SK-N-SH (cell line): ENCODE results near the gene GCNT3. TPM values are rescaled to one million over a fixed set of nuclear protein-coding genes. Genes with fewer than 3 reads are reported as not detected.

Source experiments
- CTCF ChIA-PET: fragments of 300-600, 350-600 bp; formaldehyde crosslinking; extraction: SDS; loops from one replicate; lab custom pipeline; 2021; lab: Yijun Ruan, JAX
- POLR2A ChIA-PET: fragments of 350-600 bp; sonication (Branson Sonifier 250); formaldehyde crosslinking; extraction: SDS; loops from one replicate; lab custom pipeline; 2020; ENCODE audit warnings: antibody characterized with exemption, inconsistent platforms; lab: Yijun Ruan, JAX
- DNase-seq: peaks from one replicate; pipeline ENCODE4 v3.0.0; 2012
- H2AFZ ChIP-seq: fragments of 200-600 bp; sonication (generic); 2 replicates; pipeline ENCODE4 v1.8.1; 2016; ENCODE audit warnings: antibody characterized with exemption, mild to moderate bottlenecking, low read depth
- H3F3A ChIP-seq: fragments of 200-600 bp; sonication (generic); replicated peaks from 2 replicates; pipeline ENCODE3; 2016; ENCODE audit warnings: antibody characterized with exemption, mild to moderate bottlenecking; ENCODE audit not compliant: insufficient read depth
- H3K27ac ChIP-seq, 2 experiments: fragments of 200-500 bp in 1 of 2; fragments of 200-600 bp in 1 of 2; sonication (Bioruptor generic) in 1 of 2; sonication (generic), shearing (Covaris generic) in 1 of 2; 2 replicates each; pipeline versions ENCODE4 v1.5.1 to v1.6.1; 2014 to 2016; ENCODE audit warnings: low read depth in 2 of 2, inconsistent platforms in 1 of 2, low read length in 1 of 2, mild to moderate bottlenecking in 1 of 2, mixed read lengths in 1 of 2
- H3K27me3 ChIP-seq: fragments of 200-600 bp; sonication (generic), shearing (Covaris generic); 2 replicates; pipeline ENCODE4 v1.6.1; 2016; ENCODE audit warnings: mixed run types; ENCODE audit not compliant: insufficient read depth
- H3K36me3 ChIP-seq, 2 experiments: fragments of 200-500 bp in 1 of 2; fragments of 200-600 bp in 1 of 2; sonication (Bioruptor generic) in 1 of 2; sonication (generic) in 1 of 2; replicated peaks in 1 of 2; 2 replicates each; pipeline versions ENCODE3 to v1.5.1; 2014 to 2016; ENCODE audit warnings: low read length in 1 of 2, mild to moderate bottlenecking in 1 of 2; ENCODE audit not compliant: insufficient read depth in 2 of 2, control insufficient read depth in 1 of 2
- H3K4me1 ChIP-seq, 2 experiments: fragments of 200-500 bp in 1 of 2; fragments of 200-600 bp in 1 of 2; sonication (Bioruptor generic) in 1 of 2; sonication (generic), shearing (Covaris generic) in 1 of 2; 2 replicates each; pipeline versions ENCODE4 v1.5.1 to v1.6.1; 2014 to 2016; ENCODE audit warnings: low read depth in 1 of 2, low read length in 1 of 2, mixed run types in 1 of 2; ENCODE audit not compliant: insufficient read depth in 2 of 2, control insufficient read depth in 1 of 2
- H3K4me2 ChIP-seq: fragments of 200-600 bp; sonication (generic), shearing (Covaris generic); 2 replicates; pipeline ENCODE4 v1.6.1; 2017; ENCODE audit warnings: mixed run types
- H3K4me3 ChIP-seq, 2 experiments: fragments of 200-500 bp in 1 of 2; fragments of 200-600 bp in 1 of 2; sonication (Bioruptor generic) in 1 of 2; sonication (generic), shearing (Covaris generic) in 1 of 2; 2 replicates each; pipeline versions ENCODE4 v1.5.1 to v1.8.1; 2014 to 2016; ENCODE audit warnings: low read depth in 2 of 2, inconsistent platforms in 1 of 2, low read length in 1 of 2, mild to moderate bottlenecking in 1 of 2, mixed read lengths in 1 of 2, moderate library complexity in 1 of 2
- H3K79me2 ChIP-seq: fragments of 200-600 bp; sonication (generic); 2 replicates; pipeline ENCODE4 v1.8.1; 2017; ENCODE audit warnings: mild to moderate bottlenecking; ENCODE audit not compliant: insufficient read depth
- H3K9ac ChIP-seq: fragments of 200-600 bp; sonication (generic); 2 replicates; pipeline ENCODE4 v1.6.1; 2017; ENCODE audit warnings: mixed run types
- H3K9me2 ChIP-seq: fragments of 200-600 bp; sonication (generic); 2 replicates; pipeline ENCODE4 v1.6.1; 2017; ENCODE audit warnings: mixed run types
- H3K9me3 ChIP-seq: fragments of 200-600 bp; sonication (generic); 2 replicates; pipeline ENCODE4 v1.6.1; 2017; ENCODE audit warnings: mixed run types, mild to moderate bottlenecking, moderate library complexity
- H4K20me1 ChIP-seq: fragments of 200-600 bp; sonication (generic); 2 replicates; pipeline ENCODE4 v1.6.1; 2017; ENCODE audit warnings: mild to moderate bottlenecking, mixed run types; ENCODE audit not compliant: insufficient read depth
- ELF1 ChIP-seq: IDR thresholded peaks from 2 replicates; pipeline ENCODE4 v1.4.0; 2012
- EP300 ChIP-seq, 2 experiments: IDR thresholded peaks; 2 replicates each; pipeline versions ENCODE4 v1.4.0 to v1.6.1; 2012; ENCODE audit warnings: borderline replicate concordance in 1 of 2, low read depth in 1 of 2, low read length in 1 of 2
- FOXJ3 ChIP-seq: sonication (generic); formaldehyde crosslinking; IDR thresholded peaks from 2 replicates; pipeline ENCODE4 v1.5.1; 2020; ENCODE audit warnings: mild to moderate bottlenecking, missing genetic modification reagents
- MEF2A ChIP-seq: IDR thresholded peaks from 2 replicates; pipeline ENCODE4 v1.4.0; 2012; ENCODE audit warnings: low read depth, borderline replicate concordance
- NRF1 ChIP-seq: IDR thresholded peaks from 2 replicates; pipeline ENCODE4 v1.6.1; 2012; ENCODE audit warnings: low read depth, mild to moderate bottlenecking, low read length
- RAD21 ChIP-seq: IDR thresholded peaks from 2 replicates; pipeline ENCODE4 v1.6.1; 2012; ENCODE audit warnings: mild to moderate bottlenecking, low read length
- RFX5 ChIP-seq: IDR thresholded peaks from 2 replicates; pipeline ENCODE4 v1.6.1; 2012; ENCODE audit warnings: mild to moderate bottlenecking, improper control_type of control experiment, low read length
- SIN3A ChIP-seq: IDR thresholded peaks from 2 replicates; pipeline ENCODE4 v1.6.1; 2012; ENCODE audit warnings: low read depth, mild to moderate bottlenecking, low read length, moderate library complexity, borderline replicate concordance
- TCF12 ChIP-seq: IDR thresholded peaks from 2 replicates; pipeline ENCODE4 v1.4.0; 2012
- USF2 ChIP-seq: fragments of 150-350 bp; IDR thresholded peaks from 2 replicates; pipeline ENCODE4 v1.6.1; 2017; ENCODE audit warnings: antibody characterized with exemption, low read length, low read depth, borderline replicate concordance
- WGBS: methylation state at CpG from one replicate; pipeline ENCODE4 v1.1.6; 2017; ENCODE audit warnings: low lambda C conversion rate; 5-methylcytosine and 5-hydroxymethylcytosine counted together
- polyA plus RNA-seq, 3 experiments: library from polyadenylated mRNA; depleted of rRNA; stranded (reverse); fragments of >200 nt; gene quantifications; 2 replicates each; pipeline ENCODE4 v1.2.3, GENCODE V29; 2012
- TF ChIP-seq, protein P1 (sequence below): IDR thresholded peaks from 2 replicates; pipeline ENCODE4; 2012

GCNT3 gene
- polyA plus RNA-seq, 1 of the 3 experiments (the other 2 are of a cell fraction) = not detected

DNA sequence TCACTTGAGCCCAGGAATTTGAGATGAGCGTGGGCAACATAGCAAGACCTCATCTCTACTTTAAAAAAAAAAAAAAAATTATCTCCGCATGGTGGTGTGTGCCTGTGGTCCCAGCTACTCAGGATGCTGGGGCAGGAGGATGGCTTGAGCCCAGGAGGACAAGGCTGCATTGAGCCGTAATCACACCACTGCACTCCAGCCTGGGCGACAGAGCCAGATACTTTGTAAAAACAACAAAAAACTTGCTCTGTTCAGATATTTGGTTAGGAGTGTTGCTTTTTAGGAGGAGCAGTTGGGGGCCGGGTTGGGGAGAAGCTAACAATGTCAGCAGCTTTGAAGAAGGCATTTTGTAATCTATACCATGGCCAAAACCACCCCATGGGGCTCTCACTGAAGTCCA, 4.1 kb downstream of the GCNT3 start:
- no peaks in the 10 kb centered on the region for H3K9me2 ChIP-seq
- CTCF ChIA-PET = no interaction called here
- peaks cover 23% of the 10 kb centered on the region; the same call in 1 of the 2 replicates for H3K27me3 ChIP-seq
- H3K36me3 ChIP-seq = no peaks in the 10 kb centered on the region
- H3F3A ChIP-seq = no peaks in the 10 kb centered on the region
- H3K4me3 ChIP-seq = no peak overlapping the region
- H2AFZ ChIP-seq = no peak overlapping the region
- no peak overlapping the region for H3K27ac ChIP-seq
- no peaks in the 10 kb centered on the region for H4K20me1 ChIP-seq
- TF ChIP-seq RAD21 (no peak), TCF12 (no peak), ELF1 (no peak), USF2 (no peak)
- H3K4me1 ChIP-seq = no peaks in the 10 kb centered on the region
- no peak overlapping the region for H3K4me2 ChIP-seq
- POLR2A ChIA-PET = no interaction called here
- WGBS = 73% methylated on average over 5 of the region's 5 CpGs
- no peak overlapping the region for H3K9ac ChIP-seq
- DNase-seq = no peak
- no peaks in the 10 kb centered on the region for H3K79me2 ChIP-seq
- no peaks in the 10 kb centered on the region for H3K9me3 ChIP-seq

GRCh38 chr15:59616379-59616778, 4.8 kb downstream of the GCNT3 start:
- CTCF ChIA-PET = interaction anchor here (1.3 kb wide), 1 partner anchor 83 kb away, joined by 5 read pairs; no protein-coding TSS in a partner anchor
- no peaks in the 10 kb centered on the region for H3K4me1 ChIP-seq
- no peaks in the 10 kb centered on the region for H3K79me2 ChIP-seq
- no peak for DNase-seq
- no peak overlapping the region for H3K9ac ChIP-seq
- TF ChIP-seq, protein P1, sequence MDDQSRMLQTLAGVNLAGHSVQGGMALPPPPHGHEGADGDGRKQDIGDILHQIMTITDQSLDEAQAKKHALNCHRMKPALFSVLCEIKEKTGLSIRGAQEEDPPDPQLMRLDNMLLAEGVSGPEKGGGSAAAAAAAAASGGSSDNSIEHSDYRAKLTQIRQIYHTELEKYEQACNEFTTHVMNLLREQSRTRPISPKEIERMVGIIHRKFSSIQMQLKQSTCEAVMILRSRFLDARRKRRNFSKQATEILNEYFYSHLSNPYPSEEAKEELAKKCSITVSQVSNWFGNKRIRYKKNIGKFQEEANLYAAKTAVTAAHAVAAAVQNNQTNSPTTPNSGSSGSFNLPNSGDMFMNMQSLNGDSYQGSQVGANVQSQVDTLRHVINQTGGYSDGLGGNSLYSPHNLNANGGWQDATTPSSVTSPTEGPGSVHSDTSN = no peak
- no peak for TF ChIP-seq TCF12
- TF ChIP-seq EP300 (IDR thresholded peaks at IDR 0.05; ENCODE audit: borderline replicate concordance in 1 of 2, low read depth in 1 of 2, low read length in 1 of 2) = no peak
- no peak for TF ChIP-seq NRF1
- no peak for TF ChIP-seq SIN3A
- TF ChIP-seq FOXJ3 = no peak
- no peak for TF ChIP-seq ELF1
- no peak for TF ChIP-seq MEF2A
- TF ChIP-seq, all 33 proteins: peak for 0
- 46% methylated on average over 3 of the region's 3 CpGs for WGBS
- Histone ChIP-seq H3K27me3 (peaks cover 23% of the 10 kb centered on the region; the same call in 1 of the 2 replicates), H3K36me3 (no peaks in the 10 kb centered on the region), H4K20me1 (no peaks in the 10 kb centered on the region), H3K9me2 (no peaks in the 10 kb centered on the region), H3K4me2 (no peak overlapping the region), H3K4me3 (no peak overlapping the region), H3K9me3 (no peaks in the 10 kb centered on the region), H2AFZ (no peak overlapping the region), H3F3A (no peaks in the 10 kb centered on the region), H3K27ac (no peak overlapping the region)
- POLR2A ChIA-PET = no interaction called here

DNA sequence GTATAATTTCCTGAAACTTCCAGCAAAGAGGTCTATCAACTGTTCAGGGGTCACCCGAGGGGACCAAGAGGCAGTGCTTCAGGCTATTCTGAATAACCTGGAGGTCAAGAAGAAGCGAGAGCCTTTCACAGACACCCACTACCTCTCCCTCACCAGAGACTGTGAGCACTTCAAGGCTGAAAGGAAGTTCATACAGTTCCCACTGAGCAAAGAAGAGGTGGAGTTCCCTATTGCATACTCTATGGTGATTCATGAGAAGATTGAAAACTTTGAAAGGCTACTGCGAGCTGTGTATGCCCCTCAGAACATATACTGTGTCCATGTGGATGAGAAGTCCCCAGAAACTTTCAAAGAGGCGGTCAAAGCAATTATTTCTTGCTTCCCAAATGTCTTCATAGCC, 6.8 kb downstream of the GCNT3 start:
- Histone ChIP-seq H2AFZ (no peak overlapping the region), H3K4me2 (no peak overlapping the region), H3K27ac (no peak overlapping the region), H3K27me3 (peaks cover 23% of the 10 kb centered on the region; the same call in 1 of the 2 replicates), H3K9me3 (no peaks in the 10 kb centered on the region), H3K9me2 (no peaks in the 10 kb centered on the region), H4K20me1 (no peaks in the 10 kb centered on the region), H3K79me2 (no peaks in the 10 kb centered on the region), H3F3A (no peaks in the 10 kb centered on the region), H3K4me3 (no peak overlapping the region), H3K4me1 (no peaks in the 10 kb centered on the region), H3K36me3 (no peaks in the 10 kb centered on the region), H3K9ac (no peak overlapping the region)
- no peak for TF ChIP-seq RFX5
- TF ChIP-seq, protein P1 = no peak
- 16% methylated on average over 4 of the region's 4 CpGs for WGBS
- ChIA-PET CTCF (no interaction called here), POLR2A (no interaction called here)
- no peak for DNase-seq
